ENCODE results near the gene PCDHGA8. TPM values are rescaled to one million over a fixed set of nuclear protein-coding genes. Genes with fewer than 3 reads are reported as not detected.
"Not testable (repeated sequence)": the region's sequence is repeated elsewhere in the genome, so short reads cannot be mapped to it uniquely, and the experiment has no call there.

The PCDHGA8 gene
- total and polyA plus RNA-seq, 8 donors = 0.12 to 1.1 (median 0.84) TPM

DNA sequence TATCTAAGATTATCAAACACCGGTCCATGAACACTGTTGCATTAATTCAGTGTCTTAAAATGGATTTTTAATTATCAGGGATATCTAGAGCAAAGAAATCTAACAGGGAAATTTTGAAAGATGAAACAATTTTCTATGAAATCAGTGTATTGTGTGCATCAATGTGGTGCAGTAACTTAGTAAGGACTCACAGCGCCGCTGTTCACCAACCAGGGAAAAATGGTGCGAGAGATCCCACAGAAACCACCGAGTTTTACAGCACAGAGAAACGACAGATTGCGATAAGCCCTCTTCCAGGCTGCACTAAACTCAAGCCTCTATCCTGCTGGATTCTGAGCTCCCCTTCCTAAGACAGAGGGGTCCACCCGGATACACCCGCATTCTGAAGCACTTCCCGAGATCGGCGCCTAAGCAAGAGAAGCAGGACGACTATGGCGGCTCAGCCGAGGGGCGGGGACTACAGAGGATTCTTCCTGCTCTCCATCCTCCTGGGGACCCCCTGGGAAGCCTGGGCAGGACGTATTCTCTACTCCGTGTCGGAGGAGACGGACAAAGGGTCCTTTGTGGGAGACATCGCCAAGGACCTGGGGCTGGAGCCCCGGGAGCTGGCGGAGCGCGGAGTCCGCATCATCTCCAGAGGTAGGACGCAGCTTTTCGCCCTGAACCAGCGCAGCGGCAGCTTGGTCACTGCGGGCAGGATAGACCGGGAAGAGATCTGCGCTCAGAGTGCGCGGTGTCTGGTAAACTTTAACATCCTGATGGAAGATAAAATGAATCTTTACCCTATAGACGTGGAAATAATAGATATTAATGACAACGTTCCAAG, 9.8 kb upstream of the PCDHGA8 start, which contains the start of gene PCDHGA7:
Gene PCDHGA7 (plus strand): TSS at position 274 of the 826 bp plus-strand sequence. CDS start 158 bp downstream, at position 432.
- FAIRE-seq (no peak), ATAC-seq (peak in 1 of 4 donors; percentile 49), DNase-seq (no peak)
- TF ChIP-seq, protein P1, sequence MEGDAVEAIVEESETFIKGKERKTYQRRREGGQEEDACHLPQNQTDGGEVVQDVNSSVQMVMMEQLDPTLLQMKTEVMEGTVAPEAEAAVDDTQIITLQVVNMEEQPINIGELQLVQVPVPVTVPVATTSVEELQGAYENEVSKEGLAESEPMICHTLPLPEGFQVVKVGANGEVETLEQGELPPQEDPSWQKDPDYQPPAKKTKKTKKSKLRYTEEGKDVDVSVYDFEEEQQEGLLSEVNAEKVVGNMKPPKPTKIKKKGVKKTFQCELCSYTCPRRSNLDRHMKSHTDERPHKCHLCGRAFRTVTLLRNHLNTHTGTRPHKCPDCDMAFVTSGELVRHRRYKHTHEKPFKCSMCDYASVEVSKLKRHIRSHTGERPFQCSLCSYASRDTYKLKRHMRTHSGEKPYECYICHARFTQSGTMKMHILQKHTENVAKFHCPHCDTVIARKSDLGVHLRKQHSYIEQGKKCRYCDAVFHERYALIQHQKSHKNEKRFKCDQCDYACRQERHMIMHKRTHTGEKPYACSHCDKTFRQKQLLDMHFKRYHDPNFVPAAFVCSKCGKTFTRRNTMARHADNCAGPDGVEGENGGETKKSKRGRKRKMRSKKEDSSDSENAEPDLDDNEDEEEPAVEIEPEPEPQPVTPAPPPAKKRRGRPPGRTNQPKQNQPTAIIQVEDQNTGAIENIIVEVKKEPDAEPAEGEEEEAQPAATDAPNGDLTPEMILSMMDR (IDR thresholded peaks at IDR 0.05) = no peak
- intact Hi-C loops (cut with DNase I) = loop anchor here in 1 of 3 donors (10.0 kb wide), 1 partner anchor 228 kb away; the partner anchor contains the start of gene PCDHB6
- H3K36me3 ChIP-seq = no peaks in the 10 kb centered on the region
- H3K27ac ChIP-seq = no peak within 1 kb of the TSS
- H3K4me1 ChIP-seq = no peaks in the 10 kb centered on the region
- peaks cover 0 to 20% (median 0%) of the 10 kb centered on the region in 4 donors for H3K9me3 ChIP-seq
- peak within 1 kb of the TSS in 2 of 4 donors; percentile 8 to 17 for H3K4me3 ChIP-seq
- no peaks in the 10 kb centered on the region for H3K27me3 ChIP-seq
- 11 to 14% methylated on average over 37 of the region's 37 CpGs for WGBS, 2 donors

DNA sequence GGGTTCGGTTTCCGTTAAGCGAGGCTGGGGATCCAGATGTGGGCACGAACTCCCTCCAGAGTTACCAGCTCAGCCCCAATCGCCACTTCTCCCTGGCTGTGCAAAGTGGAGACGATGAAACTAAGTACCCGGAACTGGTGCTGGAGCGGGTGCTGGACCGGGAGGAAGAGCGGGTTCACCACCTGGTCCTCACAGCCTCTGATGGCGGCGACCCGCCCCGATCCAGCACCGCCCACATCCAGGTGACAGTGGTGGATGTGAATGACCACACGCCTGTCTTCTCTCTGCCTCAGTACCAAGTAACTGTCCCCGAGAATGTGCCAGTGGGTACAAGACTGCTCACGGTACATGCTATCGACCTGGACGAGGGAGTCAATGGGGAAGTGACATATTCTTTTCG, 9.1 kb upstream of the PCDHGA8 start:
- no peak for FAIRE-seq
- 24 to 33% methylated on average over 21 of the region's 21 CpGs for WGBS, 2 donors

DNA sequence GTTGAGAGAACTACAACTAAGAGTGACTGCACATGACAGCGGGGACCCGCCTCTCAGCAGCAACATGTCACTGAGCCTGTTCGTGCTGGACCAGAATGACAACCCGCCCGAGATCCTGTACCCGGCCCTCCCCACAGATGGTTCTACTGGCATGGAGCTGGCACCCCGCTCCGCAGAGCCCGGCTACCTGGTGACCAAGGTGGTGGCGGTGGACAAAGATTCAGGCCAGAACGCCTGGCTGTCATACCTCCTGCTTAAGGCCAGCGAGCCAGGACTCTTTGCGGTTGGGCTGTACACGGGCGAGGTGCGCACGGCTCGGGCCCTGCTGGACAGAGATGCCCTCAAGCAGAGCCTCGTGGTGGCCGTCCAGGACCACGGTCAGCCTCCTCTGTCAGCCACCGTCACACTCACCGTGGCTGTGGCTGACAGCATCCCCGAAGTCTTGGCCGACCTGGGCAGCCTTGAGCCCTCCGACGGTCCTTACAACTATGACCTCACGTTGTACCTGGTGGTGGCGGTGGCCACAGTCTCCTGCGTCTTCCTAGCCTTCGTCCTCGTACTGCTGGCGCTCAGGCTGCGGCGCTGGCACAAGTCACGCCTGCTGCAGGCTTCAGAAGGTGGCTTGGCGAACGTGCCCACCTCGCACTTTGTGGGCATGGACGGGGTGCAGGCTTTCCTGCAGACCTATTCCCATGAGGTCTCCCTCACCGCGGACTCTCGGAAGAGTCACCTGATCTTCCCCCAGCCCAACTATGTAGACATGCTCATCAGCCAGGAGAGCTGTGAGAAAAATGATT, 7.8 kb upstream of the PCDHGA8 start:
- no peaks in the 10 kb centered on the region for H3K36me3 ChIP-seq
- DNase-seq (no peak), ATAC-seq (no peak), FAIRE-seq (no peak)
- H3K4me1 ChIP-seq = no peaks in the 10 kb centered on the region
- peaks cover 0 to 35% (median under 1%) of the 10 kb centered on the region in 4 donors for H3K9me3 ChIP-seq
- H3K4me3 ChIP-seq = no peak overlapping the region
- WGBS, 2 donors = 36 to 44% methylated on average over 39 to 43 of the region's 43 CpGs
- H3K27ac ChIP-seq = no peak overlapping the region
- H3K27me3 ChIP-seq = no peaks in the 10 kb centered on the region
- intact Hi-C loops (cut with DNase I) = loop anchor here in 1 of 3 donors (10.0 kb wide), 1 partner anchor 230 kb away; the partner anchor contains the start of gene PCDHB6
- TF ChIP-seq, protein P1 (IDR thresholded peaks at IDR 0.05) = no peak

More for the DNA sequence above, 9.1 kb upstream of the PCDHGA8 start:
- ATAC-seq = no peak
- Histone ChIP-seq H3K9me3 (peaks cover 0 to 21% (median 0%) of the 10 kb centered on the region in 4 donors), H3K36me3 (no peaks in the 10 kb centered on the region), H3K4me1 (no peaks in the 10 kb centered on the region), H3K4me3 (peak overlapping the region in 2 of 4 donors; percentile 8 to 17), H3K27ac (no peak overlapping the region), H3K27me3 (no peaks in the 10 kb centered on the region)
- intact Hi-C loops (cut with DNase I) = loop anchor here in 1 of 3 donors (10.0 kb wide), 1 partner anchor 229 kb away; the partner anchor contains the start of gene PCDHB6
- TF ChIP-seq, protein P1 (IDR thresholded peaks at IDR 0.05) = no peak
- DNase-seq = no peak

DNA sequence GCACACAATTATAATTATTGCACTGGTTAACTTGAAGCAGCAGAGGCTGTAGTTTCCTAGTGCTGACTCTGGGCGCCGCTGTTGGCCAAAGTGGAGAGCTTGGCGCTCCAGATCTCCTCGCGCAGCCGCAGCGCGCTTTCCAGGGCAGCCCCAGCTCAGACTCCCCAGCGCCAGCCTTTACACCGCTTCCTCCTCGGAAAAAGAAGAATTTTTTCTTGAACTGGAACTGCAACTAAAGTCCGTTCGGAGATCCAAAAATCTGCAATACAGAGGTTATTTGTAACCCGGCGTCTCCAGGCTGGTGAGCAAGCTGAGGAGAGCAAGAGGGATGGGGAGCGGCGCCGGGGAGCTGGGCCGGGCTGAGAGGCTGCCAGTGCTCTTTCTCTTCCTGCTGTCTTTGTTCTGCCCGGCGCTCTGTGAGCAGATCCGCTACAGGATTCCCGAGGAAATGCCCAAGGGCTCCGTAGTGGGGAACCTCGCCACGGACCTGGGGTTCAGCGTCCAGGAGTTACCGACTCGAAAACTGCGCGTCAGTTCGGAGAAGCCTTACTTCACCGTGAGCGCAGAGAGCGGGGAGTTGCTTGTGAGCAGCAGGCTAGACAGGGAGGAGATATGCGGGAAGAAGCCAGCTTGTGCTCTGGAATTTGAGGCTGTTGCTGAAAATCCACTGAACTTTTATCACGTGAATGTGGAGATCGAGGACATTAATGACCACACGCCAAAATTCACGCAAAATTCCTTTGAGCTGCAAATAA, 4.7 kb upstream of the PCDHGA8 start, which contains the start of gene PCDHGB4:
Gene PCDHGB4 (plus strand): TSS at position 142 of the 755 bp plus-strand sequence. CDS start 187 bp downstream, at position 329.
- not testable (repeated sequence) for H3K27me3 ChIP-seq, H3K27ac ChIP-seq, H3K36me3 ChIP-seq, H3K4me1 ChIP-seq, FAIRE-seq, DNase-seq
- intact Hi-C loops (cut with DNase I) = loop anchor here in 1 of 3 donors (10.0 kb wide), 1 partner anchor 233 kb away; the partner anchor contains the start of gene PCDHB6
- H3K4me3 ChIP-seq = peak within 1 kb of the TSS in 1 of 4 donors; percentile 7
- peaks cover 0 to 34% (median 2%) of the 10 kb centered on the region in 4 donors for H3K9me3 ChIP-seq
- ATAC-seq = peak; percentile 60 to 94 (median 82)
- 6 to 10% methylated on average over 17 to 21 of the region's 40 CpGs for WGBS, 2 donors

Measured in pancreas (tissue), 10 donors.